RKO (cell line): ENCODE measurements around the gene WBP1.
A peak's percentile ranks its signal among the peaks of the same experiment; 100 is the strongest.

ENCODE experiments used
- DNase-seq: peaks from one replicate; pipeline ENCODE4 v3.0.0-alpha.2; 2016; ENCODE audit warnings: low spot score

The WBP1 gene

DNA sequence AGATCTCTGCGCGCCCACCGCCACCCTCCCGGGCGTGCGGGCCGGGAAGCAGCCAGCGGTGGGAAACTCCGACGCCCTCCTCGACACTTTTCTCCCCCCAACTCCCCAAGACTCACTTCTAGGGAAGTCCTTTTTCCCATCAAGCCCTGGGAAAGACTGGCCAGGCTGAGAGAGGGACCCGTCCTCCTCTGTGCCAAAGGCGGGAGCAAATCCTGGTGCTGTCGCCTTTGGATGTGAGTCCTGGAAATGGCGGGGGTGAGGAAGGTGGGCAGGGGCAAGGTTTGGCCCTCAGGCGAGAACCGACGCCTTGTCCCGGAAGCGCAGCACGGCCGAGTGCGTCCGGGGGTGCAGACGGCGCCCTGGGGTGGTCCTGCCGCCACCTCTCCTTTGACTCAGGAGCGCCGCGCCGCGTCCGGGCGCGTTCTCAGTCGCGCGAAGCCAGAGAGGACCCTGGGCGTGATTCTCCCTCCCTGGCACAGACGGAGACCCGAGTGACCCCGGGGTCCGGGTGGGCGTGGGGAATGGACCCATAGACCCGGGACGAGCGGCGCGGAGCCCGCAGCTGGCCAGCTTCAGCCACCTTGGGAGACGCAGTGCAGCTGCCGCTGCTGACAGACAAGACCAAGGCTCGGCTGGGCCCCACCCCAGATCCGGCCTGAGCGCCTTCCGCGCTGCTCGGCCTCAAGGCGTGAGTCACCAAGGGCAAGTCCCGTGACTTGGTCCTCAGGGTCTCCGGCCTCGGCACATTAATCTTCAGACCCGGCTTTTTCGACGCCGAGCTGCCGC lies 44.7 kb downstream of the WBP1 start:
- DNase-seq: peak; percentile 94

DNA sequence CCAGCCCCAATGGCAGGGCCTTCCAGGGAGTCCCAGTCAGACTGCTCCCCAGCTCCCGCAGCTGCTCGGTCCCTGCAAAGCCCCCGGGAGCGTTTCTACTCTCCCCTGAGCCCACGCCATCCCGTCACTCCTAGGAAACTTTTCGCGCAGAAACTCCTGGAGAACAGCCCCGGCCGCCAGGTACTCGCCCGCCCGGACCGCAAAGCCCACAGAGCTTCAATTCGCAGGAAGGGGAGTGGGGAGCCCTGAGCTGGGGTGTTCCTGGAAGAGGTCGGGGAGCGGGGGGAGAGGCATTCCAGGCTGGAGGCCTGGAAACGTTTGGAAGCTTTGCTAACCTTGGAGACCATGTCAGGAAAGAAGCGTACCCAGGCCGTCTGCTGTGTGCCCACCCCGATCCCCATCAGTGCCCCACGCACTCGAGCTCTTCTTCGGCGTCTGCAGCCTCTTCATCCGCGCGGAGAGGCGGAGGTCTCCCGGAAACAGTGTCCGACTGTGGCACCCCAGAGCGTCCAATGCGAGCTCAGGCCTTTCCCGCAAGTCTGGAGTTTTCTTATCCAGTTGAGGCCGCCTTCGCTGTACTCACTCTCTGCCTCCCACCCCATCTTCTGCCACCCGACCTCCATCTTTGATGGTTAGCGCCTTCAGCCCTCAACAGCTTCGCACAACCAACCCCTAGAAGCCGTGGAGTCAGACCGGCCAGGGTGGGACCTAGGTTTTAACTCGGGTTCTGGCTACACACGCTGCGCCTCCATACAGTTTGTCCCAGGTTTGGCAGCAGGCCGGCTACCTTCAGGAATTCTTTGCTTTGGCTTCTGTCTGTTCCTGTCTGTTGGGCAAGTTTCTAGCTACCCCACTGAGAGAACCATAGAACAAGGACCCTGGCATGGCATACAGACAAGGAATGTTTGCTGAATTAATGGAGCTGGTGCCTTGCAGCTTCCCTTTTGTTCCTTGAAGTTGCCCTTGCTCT lies 45.6 kb downstream of the WBP1 start:
- DNase-seq: peak; percentile 66

DNA sequence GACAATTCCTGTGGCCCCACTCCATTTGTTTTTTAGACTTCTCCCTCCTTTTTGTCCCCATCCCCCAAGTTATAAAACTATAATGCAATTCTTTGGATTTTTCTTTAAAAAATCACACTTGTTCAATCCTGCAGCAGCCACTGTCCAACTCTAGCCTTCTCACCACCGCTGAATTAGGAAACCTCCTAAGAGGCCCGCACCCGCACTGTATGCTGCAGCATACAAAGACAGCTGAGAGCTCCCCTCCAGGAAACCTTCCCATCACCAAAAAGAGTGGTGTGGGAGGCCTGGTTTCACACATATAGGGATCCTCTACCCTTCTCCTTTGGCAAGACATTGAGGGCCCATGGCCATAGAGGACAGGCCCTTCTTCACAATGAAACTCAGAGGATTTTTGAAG lies 46.4 kb downstream of the WBP1 start:
- DNase-seq: no peak

DNA sequence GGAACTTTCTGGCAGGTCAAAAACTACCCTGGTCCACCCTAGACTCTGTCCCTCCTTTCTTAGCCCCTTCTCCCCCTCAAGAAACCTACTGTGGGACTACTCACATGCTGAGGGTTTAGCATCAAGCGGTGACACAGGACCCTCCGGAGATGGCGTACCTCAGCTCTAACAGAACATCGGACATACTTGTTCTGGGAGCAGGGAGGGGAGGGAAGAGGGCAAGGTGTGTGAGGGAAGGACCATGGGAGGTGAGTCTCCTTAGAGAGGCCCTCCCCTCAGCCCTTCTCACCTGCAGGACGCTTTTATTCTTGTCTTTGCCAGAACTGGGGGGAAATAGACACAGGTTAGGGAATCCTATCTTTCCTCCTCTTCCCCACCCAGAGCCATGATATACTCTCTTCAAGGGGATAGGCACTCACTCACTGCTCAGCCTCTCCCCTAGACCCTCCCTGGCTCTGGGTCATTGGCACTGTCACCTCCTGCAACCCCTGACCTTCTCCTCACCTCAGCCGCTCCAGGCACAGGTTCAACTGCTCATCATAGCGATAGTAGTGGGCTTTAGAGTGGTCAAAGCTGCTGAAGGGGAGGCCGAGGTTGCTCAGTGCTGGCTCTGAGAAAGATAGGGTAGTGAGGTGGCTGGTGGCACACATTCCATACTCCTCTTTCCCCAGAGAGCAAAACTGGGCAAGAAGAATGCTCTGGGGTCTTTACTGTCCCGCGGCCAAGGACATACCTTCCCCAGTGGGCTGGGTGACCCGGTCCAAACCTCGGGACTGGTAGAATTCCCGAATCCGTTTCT lies 47.4 kb downstream of the WBP1 start:
- DNase-seq: no peak

DNA sequence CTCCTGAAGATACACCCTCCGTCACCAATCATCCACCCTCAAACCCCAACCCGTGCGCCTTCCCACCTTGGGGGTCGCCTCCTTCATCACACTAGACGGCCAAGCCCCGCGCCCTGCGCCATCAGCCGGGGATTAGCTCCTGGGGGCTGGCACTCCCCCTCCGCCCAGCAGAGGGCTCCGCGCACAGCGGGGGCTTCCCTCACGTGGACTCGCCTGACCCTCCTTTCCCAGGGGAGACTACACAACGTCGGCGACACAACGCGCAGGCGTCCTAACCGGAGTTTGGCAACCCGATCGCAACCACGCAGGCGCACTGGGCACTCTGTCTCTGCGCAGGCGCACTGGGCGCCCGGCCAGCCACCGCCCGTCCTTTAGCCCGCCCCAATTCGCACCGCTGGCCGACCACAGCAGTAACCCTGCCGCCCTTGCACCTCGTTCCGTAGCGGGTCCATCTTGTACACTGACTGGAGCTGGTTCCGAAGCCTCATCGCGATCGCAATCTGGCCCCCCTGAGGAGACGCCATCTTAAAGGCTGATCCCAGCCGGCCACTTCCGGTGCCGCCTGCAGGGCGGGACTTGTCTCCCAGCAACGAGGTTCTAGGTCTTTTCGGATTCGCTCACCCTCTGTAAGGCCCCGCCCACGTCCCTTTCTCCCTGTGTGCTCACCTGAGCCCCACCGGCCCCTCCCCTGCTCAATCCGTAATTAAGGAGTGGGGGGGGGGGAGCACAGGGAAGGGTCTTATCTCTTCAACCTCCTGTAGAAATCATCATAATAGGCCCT lies 49.1 kb downstream of the WBP1 start, which contains the start of gene PCGF1:
Gene PCGF1 (minus strand): TSS at position 551 of the 781 bp plus-strand sequence. CDS start 27 bp downstream, at position 524.
- peak; percentile 98 for DNase-seq

DNA sequence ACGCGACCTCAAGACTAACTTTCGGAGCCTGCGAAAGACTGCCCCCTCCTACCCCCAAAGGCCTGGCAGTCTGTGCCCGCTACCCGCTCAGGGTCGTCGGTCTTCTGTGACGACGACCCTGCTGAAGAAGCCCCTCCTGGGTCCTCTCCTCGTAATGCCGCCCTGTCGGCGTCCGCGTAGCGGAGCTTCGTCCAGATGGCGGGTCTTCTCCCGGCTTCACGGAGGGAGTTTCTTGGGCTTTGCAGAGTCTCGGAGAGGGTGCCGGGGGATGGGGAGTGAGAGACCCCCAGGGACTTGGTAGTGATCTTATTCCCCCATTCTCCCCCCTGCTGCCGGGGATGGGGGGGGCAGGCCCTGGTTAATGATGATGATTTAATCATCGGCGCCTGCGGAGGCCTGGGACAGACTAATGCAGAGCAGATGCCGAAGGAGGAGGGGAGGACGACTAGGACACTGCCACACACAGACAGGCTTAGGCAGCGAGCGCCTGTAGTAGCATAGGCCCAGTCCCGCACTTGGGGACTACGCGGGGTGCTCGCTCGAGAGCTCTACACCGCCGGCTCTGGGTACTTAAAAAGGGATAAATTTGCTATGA lies 49.8 kb downstream of the WBP1 start:
- peak; percentile 79 for DNase-seq

DNA sequence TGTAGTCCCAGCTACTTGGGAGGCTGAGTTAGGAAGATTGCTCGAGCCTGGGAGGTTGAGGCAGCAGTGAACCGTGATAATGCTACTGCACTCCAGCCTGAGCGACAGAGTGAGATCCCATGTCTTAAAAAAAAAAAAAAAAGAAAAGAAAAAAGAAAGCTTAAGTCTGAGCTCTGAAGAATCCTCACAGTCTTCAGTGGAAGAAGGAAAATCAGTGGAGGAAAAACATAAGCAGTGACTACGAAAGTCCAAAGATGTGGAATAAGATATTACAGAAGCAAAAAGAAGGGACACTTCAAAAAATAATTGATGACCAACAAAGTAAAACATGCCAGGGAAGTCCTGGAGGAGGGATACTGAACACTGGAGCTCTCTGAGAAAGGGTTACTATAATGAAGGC lies 52.0 kb downstream of the WBP1 start:
- DNase-seq: no peak
